Cardiac fibroblast (primary cell): Measurements from ENCODE around the gene OAS2.

Experiments used
- DNase-seq, 2 donors: peaks; one replicate each; pipeline versions ENCODE4 v3.0.0 to v3.0.0-alpha.2; 2010; ENCODE audit warnings: low read depth in 2 of 2
- H3K4me3 ChIP-seq, 2 donors: replicated peaks in 1 of 2; 1 replicate in 1 of 2; 2 replicates in 1 of 2; pipeline ENCODE4 v1.5.1; 2011; ENCODE audit warnings: low read depth in 2 of 2, low read length in 2 of 2, mild to moderate bottlenecking in 2 of 2, moderate library complexity in 1 of 2
- TF ChIP-seq, protein P1 (sequence below): IDR thresholded peaks from one replicate; pipeline ENCODE4 v1.5.1; 2011; ENCODE audit warnings: low read depth, mild to moderate bottlenecking, low read length, inconsistent platforms

Gene OAS2

GRCh38 chr12:112942572-112942971 is 35.7 kb upstream of the OAS2 start:
- DNase-seq = no peak

GRCh38 chr12:112944024-112944690 is 34.2 kb upstream of the OAS2 start:
- no peak overlapping the region for H3K4me3 ChIP-seq
- TF ChIP-seq, protein P1, sequence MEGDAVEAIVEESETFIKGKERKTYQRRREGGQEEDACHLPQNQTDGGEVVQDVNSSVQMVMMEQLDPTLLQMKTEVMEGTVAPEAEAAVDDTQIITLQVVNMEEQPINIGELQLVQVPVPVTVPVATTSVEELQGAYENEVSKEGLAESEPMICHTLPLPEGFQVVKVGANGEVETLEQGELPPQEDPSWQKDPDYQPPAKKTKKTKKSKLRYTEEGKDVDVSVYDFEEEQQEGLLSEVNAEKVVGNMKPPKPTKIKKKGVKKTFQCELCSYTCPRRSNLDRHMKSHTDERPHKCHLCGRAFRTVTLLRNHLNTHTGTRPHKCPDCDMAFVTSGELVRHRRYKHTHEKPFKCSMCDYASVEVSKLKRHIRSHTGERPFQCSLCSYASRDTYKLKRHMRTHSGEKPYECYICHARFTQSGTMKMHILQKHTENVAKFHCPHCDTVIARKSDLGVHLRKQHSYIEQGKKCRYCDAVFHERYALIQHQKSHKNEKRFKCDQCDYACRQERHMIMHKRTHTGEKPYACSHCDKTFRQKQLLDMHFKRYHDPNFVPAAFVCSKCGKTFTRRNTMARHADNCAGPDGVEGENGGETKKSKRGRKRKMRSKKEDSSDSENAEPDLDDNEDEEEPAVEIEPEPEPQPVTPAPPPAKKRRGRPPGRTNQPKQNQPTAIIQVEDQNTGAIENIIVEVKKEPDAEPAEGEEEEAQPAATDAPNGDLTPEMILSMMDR = no peak
- DNase-seq = no peak

More at GRCh38 chr12:112942572-112942971, 35.7 kb upstream of the OAS2 start:
- TF ChIP-seq, protein P1 = no peak
- no peak overlapping the region for H3K4me3 ChIP-seq

DNA sequence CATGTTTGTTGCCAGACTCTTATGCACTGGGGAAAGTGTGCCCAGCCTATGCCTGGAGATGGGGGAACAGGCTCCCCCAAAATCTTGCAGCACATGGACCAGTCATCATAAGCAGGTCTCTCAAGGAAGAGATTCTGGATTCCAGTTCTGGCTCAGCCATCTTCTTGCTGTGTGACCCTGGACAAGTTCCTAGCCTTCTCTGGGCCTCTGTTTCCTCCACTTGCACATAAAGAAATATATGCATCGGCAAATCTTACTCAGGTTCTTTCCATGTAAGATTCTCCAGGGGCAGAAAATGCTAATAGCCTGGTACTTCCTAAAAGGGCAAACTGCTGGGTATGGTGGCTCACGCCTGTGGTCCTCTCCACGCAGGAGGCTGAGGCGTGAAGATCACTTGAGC is 32.8 kb upstream of the OAS2 start:
- TF ChIP-seq, protein P1 = no peak
- DNase-seq = no peak
- H3K4me3 ChIP-seq = no peak overlapping the region

DNA sequence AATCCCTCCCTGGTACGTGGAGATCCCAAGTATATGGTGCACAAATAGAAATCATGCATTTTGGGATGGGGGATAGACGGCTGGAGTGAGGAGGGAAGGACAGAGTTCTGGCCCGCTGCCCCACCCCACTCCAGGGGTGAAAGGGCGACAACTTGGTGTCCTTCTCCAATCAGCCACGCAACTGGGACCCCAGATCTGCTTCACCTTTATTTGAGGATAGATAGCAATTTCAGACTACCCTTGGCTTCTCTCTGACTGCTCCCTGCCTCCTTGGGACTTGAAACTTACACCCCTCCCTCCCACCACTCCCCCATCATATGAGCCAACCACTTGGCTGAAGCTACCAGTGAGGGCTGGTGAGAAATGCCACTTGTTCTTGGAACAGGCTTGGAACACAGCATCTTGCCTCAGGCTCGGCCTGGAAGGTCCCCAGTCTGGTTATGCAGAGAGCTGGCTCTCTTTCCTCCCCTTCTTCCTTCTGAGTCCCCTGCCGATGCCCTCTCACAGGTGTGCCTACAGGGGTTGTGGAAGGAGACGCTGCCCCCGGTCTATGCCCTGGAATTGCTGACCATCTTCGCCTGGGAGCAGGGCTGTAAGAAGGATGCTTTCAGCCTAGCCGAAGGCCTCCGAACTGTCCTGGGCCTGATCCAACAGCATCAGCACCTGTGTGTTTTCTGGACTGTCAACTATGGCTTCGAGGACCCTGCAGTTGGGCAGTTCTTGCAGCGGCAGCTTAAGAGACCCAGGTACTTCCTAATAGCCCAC is 31.9 kb upstream of the OAS2 start:
- no peak overlapping the region for H3K4me3 ChIP-seq
- TF ChIP-seq, protein P1 = no peak
- no peak for DNase-seq

DNA sequence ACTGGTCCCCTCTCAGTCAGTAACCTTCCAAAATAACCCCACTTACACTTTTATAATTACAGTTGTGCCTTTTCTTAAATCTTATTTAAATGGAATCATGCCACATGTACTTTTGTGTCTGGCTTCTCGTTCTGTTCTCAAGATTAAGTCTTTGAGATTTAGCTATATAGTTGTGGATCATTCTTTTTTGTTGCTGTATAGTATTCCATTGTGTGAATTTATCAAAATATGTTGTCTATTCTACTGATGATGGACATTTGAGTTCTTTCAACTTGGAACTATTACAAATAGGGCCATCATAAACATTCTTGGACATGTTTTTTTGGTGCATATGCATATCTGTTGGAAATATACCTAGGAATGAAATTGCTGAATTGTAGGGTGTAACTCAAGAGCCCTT is 31.0 kb upstream of the OAS2 start:
- no peak for DNase-seq
- no peak overlapping the region for H3K4me3 ChIP-seq
- TF ChIP-seq, protein P1 = no peak

- H3K4me3 ChIP-seq = no peak overlapping the region
- DNase-seq = no peak
- TF ChIP-seq, protein P1 = no peak
These were observed 30.6 kb upstream of the OAS2 start for GRCh38 chr12:112947761-112948160.
